Osteocyte (in vitro differentiated cells): ENCODE measurements around the gene INPP5J. TPM values are rescaled to one million over a fixed set of nuclear protein-coding genes. Genes with fewer than 3 reads are reported as not detected.

Experiments
- DNase-seq: peaks from one replicate; pipeline ENCODE4 v3.0.0; 2021; ENCODE audit warnings: mixed read lengths; ENCODE audit not compliant: unreplicated experiment; ENCODE audit errors: extremely low spot score
- H3K27ac Mint-ChIP-seq: one replicate; pipeline ENCODE4 v1.8.0; 2021; ENCODE audit warnings: mild to moderate bottlenecking, mixed read lengths; ENCODE audit not compliant: unreplicated experiment
- H3K27me3 Mint-ChIP-seq: one replicate; pipeline ENCODE4 v1.8.0; 2021; ENCODE audit warnings: mixed read lengths; ENCODE audit not compliant: unreplicated experiment
- H3K36me3 Mint-ChIP-seq: one replicate; pipeline ENCODE4 v1.8.0; 2021; ENCODE audit warnings: mixed read lengths; ENCODE audit not compliant: unreplicated experiment
- H3K4me1 Mint-ChIP-seq: one replicate; pipeline ENCODE4 v1.8.0; 2021; ENCODE audit warnings: mixed read lengths; ENCODE audit not compliant: unreplicated experiment
- H3K4me3 Mint-ChIP-seq: one replicate; pipeline ENCODE4 v1.8.0; 2021; ENCODE audit warnings: mild to moderate bottlenecking, moderate library complexity, mixed read lengths; ENCODE audit not compliant: unreplicated experiment
- H3K9me3 Mint-ChIP-seq: one replicate; pipeline ENCODE4 v1.8.0; 2021; ENCODE audit warnings: mixed read lengths; ENCODE audit not compliant: unreplicated experiment
- total RNA-seq: library from RNA; stranded (reverse); gene quantifications from 2 replicates; pipeline ENCODE4 v1.2.1, GENCODE V29; 2021
- TF ChIP-seq, protein P1 (sequence below): fragments of 200-600 bp; sonication (generic); IDR thresholded peaks from 2 replicates; pipeline ENCODE4 v1.5.0; 2021; ENCODE audit warnings: antibody characterized with exemption, mild to moderate bottlenecking, moderate library complexity

INPP5J gene
- total RNA-seq, 1 donor from 2014 or later = 3.5 TPM

DNA sequence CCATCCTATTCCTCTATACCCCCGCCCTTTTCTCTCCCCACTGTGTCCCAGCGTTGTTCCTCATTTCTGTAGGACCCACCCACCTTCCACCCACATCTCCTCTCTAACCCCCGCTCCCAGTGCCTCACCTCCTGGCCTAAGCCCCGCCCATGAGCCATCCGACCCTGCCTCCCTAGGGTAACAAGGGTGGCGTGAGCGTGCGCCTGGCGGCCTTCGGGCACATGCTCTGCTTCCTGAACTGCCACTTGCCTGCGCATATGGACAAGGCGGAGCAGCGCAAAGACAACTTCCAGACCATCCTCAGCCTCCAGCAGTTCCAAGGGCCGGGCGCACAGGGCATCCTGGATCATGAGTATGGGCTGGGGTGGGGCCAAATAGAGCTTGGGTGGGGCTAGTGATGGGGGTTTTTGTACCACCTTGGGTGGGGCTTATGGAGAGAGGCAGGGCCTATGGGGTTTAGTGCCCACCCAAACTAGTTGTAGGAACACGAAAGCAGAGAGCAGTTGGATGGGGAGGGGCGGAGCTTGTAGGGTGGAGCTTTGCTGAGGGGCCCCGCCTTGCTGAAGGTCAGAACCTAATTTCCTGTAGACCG lies 4.5 kb downstream of the INPP5J start:
- H3K36me3 Mint-ChIP-seq = no peaks in the 10 kb centered on the region
- no peak overlapping the region for H3K4me3 Mint-ChIP-seq
- H3K27ac Mint-ChIP-seq = no peak overlapping the region
- DNase-seq = no peak
- peaks cover 19% of the 10 kb centered on the region for H3K4me1 Mint-ChIP-seq
- TF ChIP-seq, protein P1, sequence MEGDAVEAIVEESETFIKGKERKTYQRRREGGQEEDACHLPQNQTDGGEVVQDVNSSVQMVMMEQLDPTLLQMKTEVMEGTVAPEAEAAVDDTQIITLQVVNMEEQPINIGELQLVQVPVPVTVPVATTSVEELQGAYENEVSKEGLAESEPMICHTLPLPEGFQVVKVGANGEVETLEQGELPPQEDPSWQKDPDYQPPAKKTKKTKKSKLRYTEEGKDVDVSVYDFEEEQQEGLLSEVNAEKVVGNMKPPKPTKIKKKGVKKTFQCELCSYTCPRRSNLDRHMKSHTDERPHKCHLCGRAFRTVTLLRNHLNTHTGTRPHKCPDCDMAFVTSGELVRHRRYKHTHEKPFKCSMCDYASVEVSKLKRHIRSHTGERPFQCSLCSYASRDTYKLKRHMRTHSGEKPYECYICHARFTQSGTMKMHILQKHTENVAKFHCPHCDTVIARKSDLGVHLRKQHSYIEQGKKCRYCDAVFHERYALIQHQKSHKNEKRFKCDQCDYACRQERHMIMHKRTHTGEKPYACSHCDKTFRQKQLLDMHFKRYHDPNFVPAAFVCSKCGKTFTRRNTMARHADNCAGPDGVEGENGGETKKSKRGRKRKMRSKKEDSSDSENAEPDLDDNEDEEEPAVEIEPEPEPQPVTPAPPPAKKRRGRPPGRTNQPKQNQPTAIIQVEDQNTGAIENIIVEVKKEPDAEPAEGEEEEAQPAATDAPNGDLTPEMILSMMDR = no peak
- H3K27me3 Mint-ChIP-seq = no peaks in the 10 kb centered on the region
- H3K9me3 Mint-ChIP-seq = no peaks in the 10 kb centered on the region

DNA sequence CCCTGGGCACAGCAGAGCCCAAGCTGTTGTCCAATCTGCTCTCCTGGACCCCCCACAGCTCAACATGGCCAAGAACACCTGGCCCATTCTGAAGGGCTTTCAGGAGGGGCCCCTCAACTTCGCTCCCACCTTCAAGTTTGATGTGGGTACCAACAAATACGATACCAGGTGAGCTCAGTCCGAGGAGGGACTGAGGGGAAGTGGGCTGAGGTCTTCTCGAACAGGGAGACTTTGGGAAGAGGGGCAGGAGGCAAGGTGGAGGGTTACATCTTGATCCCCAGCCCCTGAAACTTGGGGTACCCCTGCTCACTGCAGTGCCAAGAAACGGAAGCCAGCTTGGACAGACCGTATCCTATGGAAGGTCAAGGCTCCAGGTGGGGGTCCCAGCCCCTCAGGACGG lies 5.4 kb downstream of the INPP5J start:
- TF ChIP-seq, protein P1 = no peak
- H3K4me3 Mint-ChIP-seq = no peak overlapping the region
- DNase-seq = no peak
- H3K9me3 Mint-ChIP-seq = no peaks in the 10 kb centered on the region
- H3K4me1 Mint-ChIP-seq = peaks cover 13% of the 10 kb centered on the region
- no peaks in the 10 kb centered on the region for H3K27me3 Mint-ChIP-seq
- no peak overlapping the region for H3K27ac Mint-ChIP-seq
- no peaks in the 10 kb centered on the region for H3K36me3 Mint-ChIP-seq

DNA sequence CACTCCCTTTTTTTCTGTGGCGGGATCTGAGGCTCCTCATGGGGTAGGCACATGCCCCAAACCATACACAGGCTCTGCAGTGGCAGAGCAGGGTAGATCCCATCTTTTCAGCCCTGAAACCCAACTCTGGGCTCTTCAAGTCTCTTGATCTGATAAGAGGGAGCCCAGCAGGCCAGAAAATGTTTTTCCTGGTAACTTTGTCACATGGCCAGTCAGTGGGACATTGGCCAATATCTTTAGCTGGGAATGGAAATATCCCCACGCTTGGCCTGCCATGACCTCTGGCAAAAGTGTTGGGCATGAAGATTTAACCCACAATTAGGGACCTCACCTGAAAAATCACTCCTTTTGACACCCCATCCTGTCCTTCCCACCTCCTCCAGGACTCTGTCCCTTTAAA lies 8.1 kb downstream of the INPP5J start:
- Mint-ChIP-seq H3K4me3 (no peak overlapping the region), H3K9me3 (no peaks in the 10 kb centered on the region), H3K27ac (no peak overlapping the region), H3K36me3 (no peaks in the 10 kb centered on the region), H3K4me1 (peaks cover 9% of the 10 kb centered on the region), H3K27me3 (no peaks in the 10 kb centered on the region)
- TF ChIP-seq, protein P1 = no peak
- DNase-seq = no peak

DNA sequence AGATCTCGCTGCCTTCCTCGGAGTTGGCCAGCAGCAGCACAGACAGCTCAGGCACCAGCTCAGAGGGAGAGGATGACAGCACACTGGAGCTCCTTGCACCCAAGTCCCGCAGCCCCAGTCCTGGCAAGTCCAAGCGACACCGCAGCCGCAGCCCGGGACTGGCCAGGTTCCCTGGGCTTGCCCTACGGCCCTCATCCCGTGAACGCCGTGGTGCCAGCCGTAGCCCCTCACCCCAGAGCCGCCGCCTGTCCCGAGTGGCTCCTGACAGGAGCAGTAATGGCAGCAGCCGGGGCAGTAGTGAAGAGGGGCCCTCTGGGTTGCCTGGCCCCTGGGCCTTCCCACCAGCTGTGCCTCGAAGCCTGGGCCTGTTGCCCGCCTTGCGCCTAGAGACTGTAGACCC lies 11.1 kb downstream of the INPP5J start:
- no peaks in the 10 kb centered on the region for H3K36me3 Mint-ChIP-seq
- no peak overlapping the region for H3K4me3 Mint-ChIP-seq
- TF ChIP-seq, protein P1 = no peak
- no peak overlapping the region for H3K27ac Mint-ChIP-seq
- peaks cover 9% of the 10 kb centered on the region for H3K4me1 Mint-ChIP-seq
- no peaks in the 10 kb centered on the region for H3K9me3 Mint-ChIP-seq
- H3K27me3 Mint-ChIP-seq = peaks cover 3% of the 10 kb centered on the region
- no peak for DNase-seq

DNA sequence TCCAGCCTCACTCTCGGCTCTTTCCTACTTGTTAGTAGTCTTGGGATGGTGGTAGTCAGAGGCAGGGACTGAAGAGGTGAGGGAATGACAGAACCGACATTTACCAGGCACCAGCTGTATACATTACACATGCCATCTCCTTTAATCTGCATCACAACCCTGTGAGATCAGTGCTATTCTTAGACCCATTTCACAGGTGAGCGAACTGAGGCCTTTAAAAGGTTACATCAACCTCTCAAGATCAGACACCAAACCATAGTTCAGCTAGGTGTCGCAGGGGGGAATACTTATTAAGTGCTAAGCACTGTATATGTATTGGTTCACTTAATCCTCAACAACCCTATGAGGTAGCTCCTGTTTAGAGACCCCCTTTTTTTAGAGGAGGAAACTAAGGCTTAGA lies 11.9 kb downstream of the INPP5J start:
- Mint-ChIP-seq H3K36me3 (no peaks in the 10 kb centered on the region), H3K27me3 (peaks cover 7% of the 10 kb centered on the region), H3K27ac (no peak overlapping the region), H3K9me3 (no peaks in the 10 kb centered on the region), H3K4me1 (peaks cover 9% of the 10 kb centered on the region), H3K4me3 (no peak overlapping the region)
- no peak for DNase-seq
- TF ChIP-seq, protein P1 = no peak
